HepG2 (cell line): ENCODE data around the gene GRIA3.

Source experiments
- HDAC2 ChIP-seq: sonication (generic); formaldehyde crosslinking; IDR thresholded peaks from 2 replicates; pipeline ENCODE4 v1.4.0; 2020; ENCODE audit warnings: missing genetic modification reagents
- HOXA5 ChIP-seq: sonication (generic); formaldehyde crosslinking; IDR thresholded peaks from 2 replicates; pipeline ENCODE4 v1.4.0; 2020; ENCODE audit warnings: missing genetic modification reagents
- SPEN ChIP-seq: sonication (generic); formaldehyde crosslinking; IDR thresholded peaks from 2 replicates; pipeline ENCODE4 v1.5.1; 2020; ENCODE audit warnings: low read depth, mild to moderate bottlenecking, missing genetic modification reagents
- TAF1 ChIP-seq: sonication (generic); formaldehyde crosslinking; IDR thresholded peaks from 2 replicates; pipeline ENCODE4 v1.4.0; 2020; ENCODE audit warnings: missing genetic modification reagents
- ZBTB4 ChIP-seq: sonication (generic); formaldehyde crosslinking; IDR thresholded peaks from 2 replicates; pipeline ENCODE4 v1.4.0; 2020; ENCODE audit warnings: missing genetic modification reagents, mild to moderate bottlenecking, borderline replicate concordance
- ZNF207 ChIP-seq: fragments of 450-650 bp; IDR thresholded peaks from 2 replicates; pipeline ENCODE4 v1.6.1; 2016; ENCODE audit warnings: antibody characterized with exemption, borderline replicate concordance
- ZNF282 ChIP-seq: fragments of 450-650 bp; IDR thresholded peaks from 2 replicates; pipeline ENCODE4 v1.6.1; 2018; ENCODE audit not compliant: partially characterized antibody

GRCh38 chrX:123201720-123202119 is 17.6 kb downstream of the GRIA3 start:
- TF ChIP-seq SPEN (CRISPR knock-in tag) (no peak), ZNF207 (no peak), HDAC2 (CRISPR knock-in tag) (no peak), TAF1 (no peak), ZBTB4 (CRISPR knock-in tag) (no peak), HOXA5 (CRISPR knock-in tag) (no peak), ZNF282 (no peak)
